GM21528 (cell line): Measurements from ENCODE around the gene NLGN1.

Source experiments
- ATAC-seq: cut with Tn5 transposase; IDR thresholded peaks from one replicate; pipeline ENCODE4 v1.9.1; 2021; ENCODE audit warnings: mild to moderate bottlenecking, moderate library complexity; ENCODE audit not compliant: unreplicated experiment, low FRiP score

Gene NLGN1

GRCh38 chr3:173939331-173939730, 541.8 kb downstream of the NLGN1 start:
- no peak for ATAC-seq

GRCh38 chr3:173943264-173943663, 545.7 kb downstream of the NLGN1 start:
- ATAC-seq: no peak

- ATAC-seq: no peak
Measured at GRCh38 chr3:173945170-173945569, 547.6 kb downstream of the NLGN1 start.

GRCh38 chr3:173945806-173946205, 548.3 kb downstream of the NLGN1 start:
- ATAC-seq: no peak

GRCh38 chr3:173954647-173955046, 557.1 kb downstream of the NLGN1 start:
- ATAC-seq: no peak

- no peak for ATAC-seq
Measured at GRCh38 chr3:173957646-173958045, 560.1 kb downstream of the NLGN1 start.

- ATAC-seq: no peak
Measured at GRCh38 chr3:173958805-173959204, 561.3 kb downstream of the NLGN1 start.

- ATAC-seq: no peak
Measured at GRCh38 chr3:173970281-173970680, 572.7 kb downstream of the NLGN1 start.

GRCh38 chr3:173976281-173976680, 578.7 kb downstream of the NLGN1 start:
- ATAC-seq: no peak

GRCh38 chr3:173977747-173978146, 580.2 kb downstream of the NLGN1 start:
- no peak for ATAC-seq

GRCh38 chr3:173983343-173983742, 585.8 kb downstream of the NLGN1 start:
- ATAC-seq: no peak

GRCh38 chr3:173986861-173987410, 589.4 kb downstream of the NLGN1 start:
- no peak for ATAC-seq

- ATAC-seq: no peak
Measured at GRCh38 chr3:173988909-173989308, 591.4 kb downstream of the NLGN1 start.

- ATAC-seq: no peak
Measured at GRCh38 chr3:173992416-173992815, 594.9 kb downstream of the NLGN1 start.

- no peak for ATAC-seq
Measured at GRCh38 chr3:173993299-173993698, 595.8 kb downstream of the NLGN1 start.

- ATAC-seq: no peak
Measured at GRCh38 chr3:174000675-174001074, 603.1 kb downstream of the NLGN1 start.

- ATAC-seq: no peak
Measured at GRCh38 chr3:174002543-174002942, 605.0 kb downstream of the NLGN1 start.

- no peak for ATAC-seq
Measured at GRCh38 chr3:174010907-174011306, 613.4 kb downstream of the NLGN1 start.

GRCh38 chr3:174016186-174016585, 618.6 kb downstream of the NLGN1 start:
- ATAC-seq: no peak

GRCh38 chr3:174020156-174020555, 622.6 kb downstream of the NLGN1 start:
- no peak for ATAC-seq

GRCh38 chr3:174023421-174023820, 625.9 kb downstream of the NLGN1 start:
- ATAC-seq: no peak

- no peak for ATAC-seq
Measured at GRCh38 chr3:174028673-174029072, 631.1 kb downstream of the NLGN1 start.

GRCh38 chr3:174035328-174035886, 637.9 kb downstream of the NLGN1 start:
- no peak for ATAC-seq
